HG03558 (cell line): ENCODE data around the gene ERBB2.
A peak's percentile ranks its signal among the peaks of the same experiment; 100 is the strongest.
"Not testable (repeated sequence)": the region's sequence is repeated elsewhere in the genome, so short reads cannot be mapped to it uniquely, and the experiment has no call there.

Experiments used
- ATAC-seq: cut with Tn5 transposase; IDR thresholded peaks from one replicate; pipeline ENCODE4 v1.9.1; 2021; ENCODE audit warnings: moderate number of reproducible peaks; ENCODE audit not compliant: unreplicated experiment; ENCODE audit errors: extremely low read depth

Gene ERBB2

GRCh38 chr17:39739885-39740356, 40.1 kb downstream of the ERBB2 start:
- no peak for ATAC-seq

- no peak for ATAC-seq
Observed at GRCh38 chr17:39740357-39741111, 40.7 kb downstream of the ERBB2 start.

- no peak for ATAC-seq
Observed at GRCh38 chr17:39742126-39742855, 42.4 kb downstream of the ERBB2 start.

GRCh38 chr17:39742856-39743436, 43.1 kb downstream of the ERBB2 start:
- no peak for ATAC-seq

GRCh38 chr17:39744075-39744835, 44.4 kb downstream of the ERBB2 start:
- no peak for ATAC-seq

- ATAC-seq = no peak
Observed at GRCh38 chr17:39744836-39745215, 45.0 kb downstream of the ERBB2 start.

- ATAC-seq = no peak
Observed at GRCh38 chr17:39745335-39746144, 45.7 kb downstream of the ERBB2 start.

GRCh38 chr17:39746145-39746461, 46.2 kb downstream of the ERBB2 start:
- no peak for ATAC-seq

- no peak for ATAC-seq
Observed at GRCh38 chr17:39747745-39748144, 47.9 kb downstream of the ERBB2 start.

- ATAC-seq = not testable (repeated sequence)
Observed at GRCh38 chr17:39748444-39749034, 48.7 kb downstream of the ERBB2 start.

- no peak for ATAC-seq
Observed at GRCh38 chr17:39750131-39751015, 50.5 kb downstream of the ERBB2 start.

DNA sequence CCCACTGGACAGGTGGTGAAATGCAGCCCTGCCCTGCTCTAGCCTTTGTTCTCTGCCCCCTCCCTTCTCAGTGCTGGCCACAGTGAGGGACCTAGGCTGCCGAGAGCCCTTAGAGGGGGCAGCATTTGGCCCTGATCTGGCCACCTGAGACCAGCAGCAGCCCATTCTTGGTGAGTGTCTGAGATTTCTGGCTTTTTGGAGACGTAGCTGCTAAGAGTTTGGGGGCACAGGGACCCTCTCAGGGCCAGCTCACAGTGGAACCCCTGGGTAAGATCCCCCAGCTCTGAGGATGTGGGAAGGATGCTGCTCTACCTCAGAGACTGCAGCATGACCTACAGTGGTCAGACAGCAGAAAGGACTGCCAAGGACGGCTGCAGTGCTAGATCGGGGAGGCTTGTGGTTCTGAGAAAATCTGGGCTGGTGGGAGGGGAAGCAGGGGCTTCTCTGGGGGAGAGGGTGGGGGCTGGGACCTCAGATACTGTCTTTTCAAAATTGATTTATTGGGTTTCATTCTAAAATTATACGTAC, 51.2 kb downstream of the ERBB2 start:
- ATAC-seq = no peak

GRCh38 chr17:39751637-39752036, 51.8 kb downstream of the ERBB2 start:
- ATAC-seq = no peak

- ATAC-seq = no peak
Observed at GRCh38 chr17:39752241-39752881, 52.5 kb downstream of the ERBB2 start.

DNA sequence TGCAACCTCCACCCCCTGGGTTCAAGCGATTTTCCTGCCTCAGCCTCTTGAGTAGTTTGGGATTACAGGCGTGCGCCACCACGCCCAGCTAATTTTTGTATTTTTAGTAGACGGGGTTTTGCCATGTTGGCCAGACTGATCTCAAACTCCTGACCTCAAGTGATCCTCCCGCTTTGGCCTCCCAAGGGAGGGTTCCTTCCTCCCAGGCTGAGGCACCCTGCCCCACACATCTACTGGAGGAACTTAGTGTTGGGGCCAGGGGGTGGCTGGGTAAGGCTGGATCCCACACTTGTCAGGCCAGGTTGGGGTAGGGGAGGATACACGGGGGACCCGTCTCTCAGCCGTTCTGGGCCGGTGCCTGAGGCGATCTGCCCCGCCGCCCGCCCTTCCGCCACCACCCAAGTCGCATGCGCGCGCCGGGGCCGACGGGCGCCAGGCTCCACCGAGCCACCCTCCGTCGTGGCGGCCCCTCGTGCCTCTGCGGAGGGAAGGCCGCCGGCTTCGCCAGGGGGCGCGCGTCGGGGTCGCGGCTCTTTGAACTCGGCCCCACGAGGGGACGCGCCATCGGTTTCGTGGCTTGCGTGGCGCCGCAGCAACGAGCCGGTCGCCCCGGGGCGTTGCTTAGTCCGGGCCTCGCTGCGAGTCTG, 53.8 kb downstream of the ERBB2 start:
- no peak for ATAC-seq

- peak; percentile 50 for ATAC-seq
Observed at GRCh38 chr17:39754161-39754957, 54.5 kb downstream of the ERBB2 start.
